Measurements from ENCODE around the gene CLTCL1. TPM values are rescaled to one million over a fixed set of nuclear protein-coding genes. Genes with fewer than 3 reads are reported as not detected.

The CLTCL1 gene
- total RNA-seq, 3 donors from 2014 or later: 0.16 to 0.33 (median 0.18) TPM

- H3K4me1 Mint-ChIP-seq (ENCODE audit: low read depth): peaks cover 24% of the 10 kb centered on the region
- H3K9me3 Mint-ChIP-seq: no peaks in the 10 kb centered on the region
- DNase-seq (peak; percentile 81), ATAC-seq (peak; percentile 85 to 86)
- no peaks in the 10 kb centered on the region for H3K36me3 Mint-ChIP-seq (ENCODE audit: insufficient read depth)
- no peaks in the 10 kb centered on the region for H3K27me3 Mint-ChIP-seq (ENCODE audit: low read depth)
- peak within 1 kb of the TSS; percentile 82 for H3K4me3 Mint-ChIP-seq
These were observed 112.6 kb downstream of the CLTCL1 start, which contains the start of gene SLC25A1 for GRCh38 chr22:19178657-19179496. Gene SLC25A1 (minus strand): TSS chr22:19178736. CDS start chr22:19178673, 63 bp downstream.

- Mint-ChIP-seq H3K27me3 (ENCODE audit: low read depth) (no peaks in the 10 kb centered on the region), H3K4me3 (peak overlapping the region; percentile 55), H3K4me1 (ENCODE audit: low read depth) (peaks cover 31% of the 10 kb centered on the region), H3K9me3 (no peaks in the 10 kb centered on the region), H3K36me3 (ENCODE audit: insufficient read depth) (no peaks in the 10 kb centered on the region)
- DNase-seq (peak; percentile 40), ATAC-seq (peak; percentile 64)
These were observed 113.4 kb downstream of the CLTCL1 start for GRCh38 chr22:19178065-19178656.

- no peaks in the 10 kb centered on the region for H3K9me3 Mint-ChIP-seq
- ATAC-seq (peak in 1 of 2 donors; percentile 0), DNase-seq (no peak)
- H3K4me1 Mint-ChIP-seq (ENCODE audit: low read depth): peaks cover 36% of the 10 kb centered on the region
- peaks cover 4% of the 10 kb centered on the region for H3K36me3 Mint-ChIP-seq (ENCODE audit: insufficient read depth)
- peak overlapping the region; percentile 70 for H3K4me3 Mint-ChIP-seq
- H3K27me3 Mint-ChIP-seq (ENCODE audit: low read depth): no peaks in the 10 kb centered on the region
These were observed 114.1 kb downstream of the CLTCL1 start for GRCh38 chr22:19177164-19178064.

GRCh38 chr22:19176732-19177131 lies 114.8 kb downstream of the CLTCL1 start:
- Mint-ChIP-seq H3K9me3 (no peaks in the 10 kb centered on the region), H3K36me3 (ENCODE audit: insufficient read depth) (peaks cover 4% of the 10 kb centered on the region), H3K4me3 (peak overlapping the region; percentile 67), H3K27me3 (ENCODE audit: low read depth) (no peaks in the 10 kb centered on the region), H3K4me1 (ENCODE audit: low read depth) (peaks cover 32% of the 10 kb centered on the region)
- no peak for ATAC-seq
- no peak for DNase-seq

- H3K27me3 Mint-ChIP-seq (ENCODE audit: low read depth): no peaks in the 10 kb centered on the region
- peak overlapping the region; percentile 67 for H3K4me3 Mint-ChIP-seq
These were observed 115.3 kb downstream of the CLTCL1 start for GRCh38 chr22:19176175-19176643.

GRCh38 chr22:19175602-19176174 lies 115.8 kb downstream of the CLTCL1 start:
- DNase-seq (no peak), ATAC-seq (no peak)
- peaks cover 4% of the 10 kb centered on the region for H3K36me3 Mint-ChIP-seq (ENCODE audit: insufficient read depth)
- H3K4me1 Mint-ChIP-seq (ENCODE audit: low read depth): peaks cover 31% of the 10 kb centered on the region
- H3K4me3 Mint-ChIP-seq: peak overlapping the region; percentile 25
- H3K27me3 Mint-ChIP-seq (ENCODE audit: low read depth): peaks cover under 1% of the 10 kb centered on the region
- no peaks in the 10 kb centered on the region for H3K9me3 Mint-ChIP-seq

More at GRCh38 chr22:19176175-19176643, 115.3 kb downstream of the CLTCL1 start:
- no peaks in the 10 kb centered on the region for H3K9me3 Mint-ChIP-seq
- H3K4me1 Mint-ChIP-seq (ENCODE audit: low read depth): peaks cover 32% of the 10 kb centered on the region
- no peak for DNase-seq
- ATAC-seq: no peak
- peaks cover 4% of the 10 kb centered on the region for H3K36me3 Mint-ChIP-seq (ENCODE audit: insufficient read depth)

GRCh38 chr22:19175026-19175601 lies 116.4 kb downstream of the CLTCL1 start:
- Mint-ChIP-seq H3K9me3 (no peaks in the 10 kb centered on the region), H3K36me3 (ENCODE audit: insufficient read depth) (peaks cover 4% of the 10 kb centered on the region), H3K4me1 (ENCODE audit: low read depth) (peaks cover 35% of the 10 kb centered on the region), H3K27me3 (ENCODE audit: low read depth) (peaks cover 6% of the 10 kb centered on the region), H3K4me3 (no peak overlapping the region)
- ATAC-seq (no peak), DNase-seq (no peak)

- Mint-ChIP-seq H3K4me1 (ENCODE audit: low read depth) (peaks cover 33% of the 10 kb centered on the region), H3K4me3 (peak overlapping the region; percentile 97), H3K27me3 (ENCODE audit: low read depth) (peaks cover 12% of the 10 kb centered on the region), H3K36me3 (ENCODE audit: insufficient read depth) (peaks cover 4% of the 10 kb centered on the region), H3K9me3 (no peaks in the 10 kb centered on the region)
- ATAC-seq: no peak
- no peak for DNase-seq
These were observed 117.2 kb downstream of the CLTCL1 start for GRCh38 chr22:19174106-19175025.

GRCh38 chr22:19173047-19174035 lies 118.2 kb downstream of the CLTCL1 start:
- Mint-ChIP-seq H3K9me3 (no peaks in the 10 kb centered on the region), H3K4me3 (peak overlapping the region; percentile 97), H3K36me3 (ENCODE audit: insufficient read depth) (peaks cover 4% of the 10 kb centered on the region), H3K27me3 (ENCODE audit: low read depth) (peaks cover 21% of the 10 kb centered on the region), H3K4me1 (ENCODE audit: low read depth) (peaks cover 33% of the 10 kb centered on the region)
- DNase-seq (no peak), ATAC-seq (no peak)

GRCh38 chr22:19172213-19173046 lies 119.1 kb downstream of the CLTCL1 start:
- H3K36me3 Mint-ChIP-seq (ENCODE audit: insufficient read depth): peaks cover 4% of the 10 kb centered on the region
- DNase-seq (no peak), ATAC-seq (no peak)
- H3K9me3 Mint-ChIP-seq: no peaks in the 10 kb centered on the region
- H3K4me1 Mint-ChIP-seq (ENCODE audit: low read depth): peaks cover 33% of the 10 kb centered on the region
- H3K27me3 Mint-ChIP-seq (ENCODE audit: low read depth): peaks cover 29% of the 10 kb centered on the region
- peak overlapping the region; percentile 97 for H3K4me3 Mint-ChIP-seq

GRCh38 chr22:19169947-19170318 lies 121.6 kb downstream of the CLTCL1 start:
- ATAC-seq (no peak), DNase-seq (no peak)
- H3K9me3 Mint-ChIP-seq: no peaks in the 10 kb centered on the region
- peaks cover 4% of the 10 kb centered on the region for H3K36me3 Mint-ChIP-seq (ENCODE audit: insufficient read depth)
- peaks cover 31% of the 10 kb centered on the region for H3K4me1 Mint-ChIP-seq (ENCODE audit: low read depth)
- peak overlapping the region; percentile 97 for H3K4me3 Mint-ChIP-seq
- peaks cover 41% of the 10 kb centered on the region for H3K27me3 Mint-ChIP-seq (ENCODE audit: low read depth)

Measured in activated T-cell treated with anti-CD3 and anti-CD28 coated beads, Interleukin-2, amount 50 U/mL, for 4 hours (primary cell).